ENCODE results near the gene SAMD11.

SAMD11 gene

DNA sequence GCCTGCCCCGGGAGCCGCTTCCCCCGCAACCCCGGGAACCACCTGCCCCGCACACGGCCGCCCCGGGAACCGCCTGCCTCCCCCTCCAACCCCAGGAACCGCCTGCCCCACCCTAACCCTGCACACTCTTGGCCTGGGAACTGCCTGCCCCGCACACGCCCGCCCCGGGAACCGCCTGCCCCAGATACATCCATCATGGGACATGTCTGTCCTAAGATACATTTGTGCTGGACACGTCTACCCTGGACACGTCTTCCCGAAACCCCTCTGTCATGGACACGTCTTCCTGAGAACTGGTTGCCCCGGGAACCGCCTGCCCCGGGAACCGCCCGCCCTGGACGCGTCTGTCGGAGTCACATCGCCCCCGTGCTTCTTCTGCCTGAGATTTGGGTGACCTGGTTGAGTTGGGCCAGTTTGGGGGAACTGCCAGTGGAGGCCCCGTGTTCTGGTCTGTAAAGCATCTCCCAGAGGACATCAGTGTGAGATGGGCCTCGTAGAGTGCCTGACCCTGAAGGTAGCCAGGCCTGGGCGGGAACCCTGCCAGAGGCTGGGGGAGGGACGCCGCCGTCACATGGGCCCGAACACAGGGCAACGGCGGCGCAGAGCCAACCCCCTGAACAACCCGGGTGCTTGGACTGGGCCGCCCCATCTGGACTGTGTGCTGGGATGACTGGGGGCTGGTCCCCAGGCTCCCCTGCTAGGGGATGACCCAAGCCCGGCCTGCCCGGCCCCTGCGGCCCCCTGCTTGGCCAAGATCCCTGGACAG is 54.5 kb downstream of the SAMD11 start:
- Histone ChIP-seq H3K36me3 (ENCODE audit: control insufficient read depth, insufficient read depth, low read length) (no peaks in the 10 kb centered on the region), H3K4me3 (ENCODE audit: low read length) (no peak overlapping the region), H3K9me3 (ENCODE audit: control insufficient read depth, low read length) (no peaks in the 10 kb centered on the region), H3K27me3 (ENCODE audit: control insufficient read depth, insufficient read depth, low read length) (peaks cover 21% of the 10 kb centered on the region), H3K9ac (ENCODE audit: low read length) (no peak overlapping the region), H3K4me1 (ENCODE audit: control insufficient read depth, insufficient read depth, low read length) (peaks cover 4% of the 10 kb centered on the region)

DNA sequence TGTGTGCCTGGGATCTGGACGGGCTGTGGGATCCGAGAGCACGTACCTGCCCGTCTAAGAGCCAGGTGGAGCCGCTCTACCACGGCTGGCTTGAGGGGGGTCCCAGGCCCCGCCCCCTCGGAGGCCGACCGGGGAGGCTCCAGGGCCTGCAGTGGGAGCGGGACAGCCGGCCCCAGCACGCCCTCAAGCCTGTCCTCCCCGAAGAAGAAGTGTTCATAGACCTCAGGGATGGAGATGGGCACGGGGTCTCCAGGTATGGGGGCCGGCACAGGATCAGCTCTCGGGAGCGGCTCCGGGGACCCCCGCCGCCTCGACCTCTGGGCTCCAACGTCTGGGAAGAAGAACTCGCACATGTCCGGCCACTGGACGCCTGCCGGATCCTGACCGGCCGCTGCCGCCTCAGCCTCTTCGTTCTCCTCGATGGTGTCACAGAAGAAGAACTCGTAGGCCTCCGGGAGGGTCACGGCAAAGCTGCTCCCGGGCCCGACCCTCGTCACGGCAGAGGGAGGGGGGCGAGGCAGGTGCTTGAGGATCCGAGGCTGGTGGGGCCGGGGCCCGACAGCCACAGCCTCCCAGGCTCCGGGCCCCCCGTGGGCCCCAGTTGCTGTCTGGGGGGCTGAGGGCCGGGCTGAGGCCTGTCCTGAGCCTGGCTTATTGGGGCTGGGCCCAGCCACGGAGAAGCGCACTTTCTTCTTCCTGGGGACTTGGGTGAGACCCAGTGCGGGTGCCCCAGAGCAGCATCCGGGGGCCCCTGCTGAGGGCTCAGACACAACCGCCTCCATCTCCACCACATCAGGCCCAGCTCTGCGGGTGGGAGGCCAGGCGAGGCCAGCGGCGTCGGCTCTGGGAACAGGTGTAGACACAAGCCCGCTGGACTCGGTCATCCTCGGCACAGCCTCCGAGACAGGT is 55.4 kb downstream of the SAMD11 start:
- Histone ChIP-seq H3K4me1 (ENCODE audit: control insufficient read depth, insufficient read depth, low read length) (peaks cover 4% of the 10 kb centered on the region), H3K27me3 (ENCODE audit: control insufficient read depth, insufficient read depth, low read length) (peaks cover 26% of the 10 kb centered on the region), H3K9me3 (ENCODE audit: control insufficient read depth, low read length) (no peaks in the 10 kb centered on the region), H3K36me3 (ENCODE audit: control insufficient read depth, insufficient read depth, low read length) (no peaks in the 10 kb centered on the region), H3K4me3 (ENCODE audit: low read length) (no peak overlapping the region), H3K9ac (ENCODE audit: low read length) (no peak overlapping the region)

DNA sequence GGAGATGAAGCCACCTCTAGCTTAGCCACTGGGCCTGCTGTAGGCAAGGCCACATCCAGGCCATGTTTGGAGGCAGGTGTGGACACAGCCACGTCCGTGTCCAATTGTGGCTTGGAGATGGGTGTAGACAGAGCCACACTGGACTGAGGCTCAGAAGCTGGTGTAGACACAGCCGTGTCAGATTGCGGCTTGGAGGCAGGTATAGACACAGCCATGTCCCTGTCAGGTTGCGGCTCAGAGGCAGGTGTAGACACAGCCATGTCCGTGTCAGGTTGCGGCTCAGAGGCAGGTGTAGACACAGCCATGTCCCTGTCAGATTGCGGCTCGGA is 56.0 kb downstream of the SAMD11 start:
- Histone ChIP-seq H3K27me3 (ENCODE audit: control insufficient read depth, insufficient read depth, low read length) (peaks cover 25% of the 10 kb centered on the region), H3K4me1 (ENCODE audit: control insufficient read depth, insufficient read depth, low read length) (peaks cover 4% of the 10 kb centered on the region), H3K36me3 (ENCODE audit: control insufficient read depth, insufficient read depth, low read length) (no peaks in the 10 kb centered on the region), H3K9me3 (ENCODE audit: control insufficient read depth, low read length) (no peaks in the 10 kb centered on the region), H3K9ac (ENCODE audit: low read length) (no peak overlapping the region), H3K4me3 (ENCODE audit: low read length) (no peak overlapping the region)

DNA sequence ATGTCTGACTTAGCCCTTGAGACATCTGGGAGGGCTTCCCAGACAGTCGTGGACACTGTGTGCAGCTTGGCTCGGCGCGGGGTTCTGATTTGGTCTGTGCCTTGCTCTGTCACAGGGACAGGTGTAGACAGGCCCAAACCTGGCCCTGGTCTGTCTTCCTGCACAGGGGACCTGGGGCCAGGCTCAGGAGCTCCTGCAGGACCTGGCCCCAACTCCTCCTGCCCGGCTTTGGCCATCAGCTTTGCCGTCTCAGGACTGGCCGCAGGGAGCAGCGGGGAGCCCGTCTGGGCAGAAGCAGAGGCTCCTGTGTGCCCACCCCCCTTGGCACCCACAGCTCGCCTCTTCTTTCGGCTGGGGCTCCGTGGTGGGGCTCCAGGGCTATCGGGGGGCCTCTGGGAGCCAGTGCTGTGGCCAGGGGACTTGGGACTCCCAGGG is 56.4 kb downstream of the SAMD11 start:
- Histone ChIP-seq H3K9me3 (ENCODE audit: control insufficient read depth, low read length) (no peaks in the 10 kb centered on the region), H3K27me3 (ENCODE audit: control insufficient read depth, insufficient read depth, low read length) (peaks cover 25% of the 10 kb centered on the region), H3K4me1 (ENCODE audit: control insufficient read depth, insufficient read depth, low read length) (peaks cover 4% of the 10 kb centered on the region), H3K9ac (ENCODE audit: low read length) (no peak overlapping the region), H3K36me3 (ENCODE audit: control insufficient read depth, insufficient read depth, low read length) (no peaks in the 10 kb centered on the region), H3K4me3 (ENCODE audit: low read length) (no peak overlapping the region)

DNA sequence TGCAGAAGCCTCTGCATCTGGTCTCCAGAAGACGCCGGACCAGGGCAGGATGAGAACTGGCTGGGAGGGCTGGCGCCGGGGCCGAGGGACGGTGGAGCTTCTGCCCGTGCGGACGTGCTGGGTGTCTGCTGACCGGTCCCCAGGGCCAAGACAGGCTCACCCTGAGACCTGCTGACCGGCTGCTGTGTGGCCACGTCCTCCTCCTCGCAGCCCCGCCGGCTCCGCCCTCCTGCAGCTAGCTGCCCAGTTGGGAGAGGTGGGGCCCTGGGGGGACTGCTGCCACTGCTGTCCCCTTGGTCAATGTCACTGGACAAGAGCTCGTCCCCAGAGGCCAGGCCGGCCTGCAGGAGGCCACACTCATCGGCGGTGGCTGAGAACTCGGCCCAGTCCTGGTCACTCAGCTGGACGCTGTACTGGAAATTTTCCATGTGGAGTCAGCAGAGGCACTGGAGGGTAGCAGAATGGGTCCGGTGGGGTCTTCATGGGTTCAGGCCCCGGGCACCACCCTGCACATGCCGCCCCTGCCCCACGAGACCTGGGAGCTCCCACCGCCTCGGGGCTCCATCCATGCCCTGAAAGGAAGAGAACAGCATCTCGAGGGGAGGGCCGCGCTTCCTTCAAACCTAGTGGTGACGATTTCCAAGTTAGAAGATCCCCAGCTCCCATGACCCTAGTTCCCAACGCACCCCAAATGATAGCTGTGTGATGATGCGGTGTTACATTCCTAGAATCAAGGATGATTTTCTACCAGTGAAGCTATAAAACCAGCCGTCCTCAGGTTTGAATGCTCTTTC is 57.1 kb downstream of the SAMD11 start:
- H3K36me3 ChIP-seq (ENCODE audit: control insufficient read depth, insufficient read depth, low read length) = no peaks in the 10 kb centered on the region
- H3K9ac ChIP-seq (ENCODE audit: low read length) = no peak overlapping the region
- no peaks in the 10 kb centered on the region for H3K9me3 ChIP-seq (ENCODE audit: control insufficient read depth, low read length)
- peaks cover 4% of the 10 kb centered on the region for H3K4me1 ChIP-seq (ENCODE audit: control insufficient read depth, insufficient read depth, low read length)
- H3K4me3 ChIP-seq (ENCODE audit: low read length) = no peak overlapping the region
- peaks cover 28% of the 10 kb centered on the region for H3K27me3 ChIP-seq (ENCODE audit: control insufficient read depth, insufficient read depth, low read length)

DNA sequence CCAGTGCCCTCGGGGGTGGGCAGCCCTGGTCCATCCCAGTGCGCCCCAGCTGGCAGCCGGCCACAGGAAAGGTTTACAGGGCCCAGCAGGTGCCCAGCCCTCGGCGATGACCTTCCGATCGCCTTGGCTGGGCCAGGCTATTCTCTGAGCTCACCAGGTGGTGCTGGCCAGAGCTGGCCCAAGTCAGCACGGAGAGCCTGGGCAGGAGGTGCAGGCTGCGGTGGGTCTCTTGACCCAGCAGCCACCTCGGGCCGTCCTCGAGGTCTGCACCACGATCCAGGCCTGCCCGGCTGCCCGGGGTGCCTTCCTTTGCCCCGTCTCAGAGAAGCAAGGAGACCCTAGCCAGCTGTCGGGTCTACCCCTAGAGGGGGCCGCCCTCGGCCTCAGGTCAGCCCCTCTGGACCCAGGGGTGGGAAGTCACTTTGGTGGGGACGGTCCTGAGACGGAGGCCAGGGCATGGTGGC is 57.8 kb downstream of the SAMD11 start:
- no peak overlapping the region for H3K4me3 ChIP-seq (ENCODE audit: low read length)
- H3K27me3 ChIP-seq (ENCODE audit: control insufficient read depth, insufficient read depth, low read length) = peaks cover 28% of the 10 kb centered on the region

DNA sequence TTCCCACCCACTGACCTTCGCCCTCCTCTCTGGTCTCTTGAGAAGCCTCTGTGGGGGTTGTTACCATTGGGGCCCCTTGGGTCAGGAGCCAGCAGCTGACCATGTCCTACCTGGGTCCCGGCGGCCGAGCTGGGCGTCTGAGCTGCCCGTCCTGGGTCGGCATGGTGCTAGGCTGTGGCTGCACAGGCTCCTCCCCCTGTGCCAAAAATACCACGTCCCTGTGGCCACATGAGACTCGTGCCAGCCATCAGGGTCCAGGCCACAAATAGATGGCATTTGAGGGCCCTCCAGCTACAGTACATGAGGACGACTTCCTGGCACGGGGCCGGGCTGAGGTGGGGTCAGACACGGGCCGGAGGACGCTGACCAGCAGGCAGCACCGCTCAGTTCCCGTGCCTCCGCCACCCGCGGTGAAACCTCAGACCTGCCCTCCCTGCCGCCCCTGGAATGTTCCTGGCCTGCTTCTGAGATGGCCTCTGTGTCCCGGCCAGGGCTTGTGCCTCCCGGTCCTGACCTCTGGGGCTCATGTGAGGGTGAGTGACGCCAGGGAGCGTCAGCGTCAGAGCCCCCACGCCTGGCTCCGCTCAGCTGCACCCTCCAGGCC is 58.3 kb downstream of the SAMD11 start, which contains the start of gene PERM1:
Gene PERM1 (minus strand): TSS at position 139 of the 604 bp plus-strand sequence. CDS start 1,064 bp downstream, outside the sequence.
- no peak within 1 kb of the TSS for H3K4me3 ChIP-seq (ENCODE audit: low read length)
- H3K9ac ChIP-seq (ENCODE audit: low read length) = no peak within 1 kb of the TSS
- no peaks in the 10 kb centered on the region for H3K9me3 ChIP-seq (ENCODE audit: control insufficient read depth, low read length)
- H3K36me3 ChIP-seq (ENCODE audit: control insufficient read depth, insufficient read depth, low read length) = no peaks in the 10 kb centered on the region
- no peaks in the 10 kb centered on the region for H3K4me1 ChIP-seq (ENCODE audit: control insufficient read depth, insufficient read depth, low read length)
- H3K27me3 ChIP-seq (ENCODE audit: control insufficient read depth, insufficient read depth, low read length) = peaks cover 28% of the 10 kb centered on the region

More for the DNA sequence above, 57.8 kb downstream of the SAMD11 start:
- no peaks in the 10 kb centered on the region for H3K4me1 ChIP-seq (ENCODE audit: control insufficient read depth, insufficient read depth, low read length)
- no peaks in the 10 kb centered on the region for H3K9me3 ChIP-seq (ENCODE audit: control insufficient read depth, low read length)
- no peaks in the 10 kb centered on the region for H3K36me3 ChIP-seq (ENCODE audit: control insufficient read depth, insufficient read depth, low read length)
- H3K9ac ChIP-seq (ENCODE audit: low read length) = no peak overlapping the region

DNA sequence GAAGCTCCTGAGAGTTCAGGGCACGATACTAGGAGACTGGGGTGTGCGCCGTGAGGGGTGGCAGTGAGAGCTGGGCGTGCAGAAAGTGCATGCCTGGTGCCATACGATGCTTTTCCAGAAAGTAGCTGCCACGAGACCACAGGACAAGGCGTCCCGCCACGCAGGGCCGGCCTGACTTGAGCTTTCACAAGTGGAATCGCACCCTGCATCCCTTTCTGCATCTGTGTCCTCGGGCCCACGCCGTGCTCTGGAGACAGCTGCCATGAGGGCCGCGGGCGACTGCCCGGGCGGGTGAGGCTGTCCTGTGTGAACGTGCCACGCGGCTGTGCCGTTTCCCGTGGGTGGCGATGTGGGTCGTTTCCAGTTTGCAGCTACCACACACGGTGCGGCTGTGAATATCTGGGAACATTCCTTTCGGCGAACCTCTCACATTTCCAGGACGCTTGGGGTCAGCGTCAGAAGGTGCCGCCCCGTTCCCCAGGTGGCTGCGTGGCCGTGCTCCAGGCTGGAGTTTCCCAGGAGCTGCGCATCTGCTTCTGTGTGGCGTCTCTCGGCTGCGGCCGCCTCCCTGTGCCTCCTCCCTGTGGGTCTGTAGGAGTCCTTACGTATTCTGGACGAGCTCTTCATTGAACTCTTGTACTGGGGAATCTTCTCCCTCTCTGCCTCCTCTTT is 59.2 kb downstream of the SAMD11 start:
- Histone ChIP-seq H3K4me1 (ENCODE audit: control insufficient read depth, insufficient read depth, low read length) (no peaks in the 10 kb centered on the region), H3K9ac (ENCODE audit: low read length) (no peak overlapping the region), H3K27me3 (ENCODE audit: control insufficient read depth, insufficient read depth, low read length) (peaks cover 28% of the 10 kb centered on the region)

DNA sequence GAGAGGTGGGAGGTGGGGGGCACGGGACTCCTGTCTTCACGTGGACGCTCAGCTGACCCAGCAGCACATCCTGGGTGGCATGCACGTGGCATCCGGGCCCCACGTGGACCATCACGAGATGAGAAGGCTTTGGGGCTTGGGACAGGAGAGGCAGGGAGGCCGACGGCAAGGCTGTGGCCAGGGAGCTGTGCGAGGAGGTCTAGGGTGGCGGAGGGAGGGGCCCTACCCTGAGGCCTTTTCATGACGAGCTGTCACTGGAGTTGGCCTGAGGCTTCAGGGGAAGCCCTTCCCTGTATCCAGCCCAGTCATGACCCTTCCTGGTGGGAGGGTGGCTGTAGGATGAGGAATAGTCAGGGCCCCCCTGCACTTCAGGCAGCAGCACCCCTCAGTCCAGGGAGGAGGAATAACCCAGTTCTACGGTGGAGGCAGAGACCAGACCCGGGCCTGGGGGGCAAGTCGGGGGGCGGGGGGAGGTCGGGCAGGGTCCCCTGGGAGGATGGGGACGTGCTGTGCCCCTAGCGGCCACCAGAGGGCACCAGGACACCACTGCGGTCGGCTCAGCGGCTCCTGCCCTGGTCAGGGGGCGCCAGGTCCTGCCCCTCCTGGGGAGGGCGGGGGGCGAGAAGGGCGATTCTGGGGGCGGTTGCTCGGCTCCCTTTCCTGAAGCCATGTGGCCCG is 60.2 kb downstream of the SAMD11 start:
- Histone ChIP-seq H3K27me3 (ENCODE audit: control insufficient read depth, insufficient read depth, low read length) (peaks cover 28% of the 10 kb centered on the region), H3K9me3 (ENCODE audit: control insufficient read depth, low read length) (no peaks in the 10 kb centered on the region), H3K9ac (ENCODE audit: low read length) (no peak overlapping the region), H3K36me3 (ENCODE audit: control insufficient read depth, insufficient read depth, low read length) (no peaks in the 10 kb centered on the region), H3K4me1 (ENCODE audit: control insufficient read depth, insufficient read depth, low read length) (no peaks in the 10 kb centered on the region), H3K4me3 (ENCODE audit: low read length) (no peak overlapping the region)

More for the DNA sequence above, 59.2 kb downstream of the SAMD11 start:
- no peaks in the 10 kb centered on the region for H3K9me3 ChIP-seq (ENCODE audit: control insufficient read depth, low read length)
- H3K4me3 ChIP-seq (ENCODE audit: low read length) = no peak overlapping the region
- H3K36me3 ChIP-seq (ENCODE audit: control insufficient read depth, insufficient read depth, low read length) = no peaks in the 10 kb centered on the region

DNA sequence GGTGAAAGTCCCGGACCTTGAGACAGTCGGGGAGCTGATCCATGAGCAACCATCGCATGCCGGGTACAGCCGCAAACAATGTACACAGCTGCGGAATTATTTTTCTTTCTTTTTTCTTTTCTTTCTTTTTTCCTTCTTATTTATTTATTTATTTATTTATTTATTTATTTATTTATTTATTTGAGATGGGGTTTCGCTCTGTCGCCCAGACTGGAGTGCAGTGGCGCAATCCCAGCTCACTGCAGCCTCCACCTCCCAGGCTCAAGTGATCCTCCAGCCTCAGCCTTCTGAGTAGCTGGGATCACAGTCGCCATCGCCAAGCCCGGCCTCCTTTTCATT is 60.7 kb downstream of the SAMD11 start:
- H3K4me1 ChIP-seq (ENCODE audit: control insufficient read depth, insufficient read depth, low read length) = no peaks in the 10 kb centered on the region
- no peaks in the 10 kb centered on the region for H3K9me3 ChIP-seq (ENCODE audit: control insufficient read depth, low read length)
- no peaks in the 10 kb centered on the region for H3K36me3 ChIP-seq (ENCODE audit: control insufficient read depth, insufficient read depth, low read length)
- no peak overlapping the region for H3K9ac ChIP-seq (ENCODE audit: low read length)
- H3K4me3 ChIP-seq (ENCODE audit: low read length) = no peak overlapping the region
- H3K27me3 ChIP-seq (ENCODE audit: control insufficient read depth, insufficient read depth, low read length) = peaks cover 28% of the 10 kb centered on the region

DNA sequence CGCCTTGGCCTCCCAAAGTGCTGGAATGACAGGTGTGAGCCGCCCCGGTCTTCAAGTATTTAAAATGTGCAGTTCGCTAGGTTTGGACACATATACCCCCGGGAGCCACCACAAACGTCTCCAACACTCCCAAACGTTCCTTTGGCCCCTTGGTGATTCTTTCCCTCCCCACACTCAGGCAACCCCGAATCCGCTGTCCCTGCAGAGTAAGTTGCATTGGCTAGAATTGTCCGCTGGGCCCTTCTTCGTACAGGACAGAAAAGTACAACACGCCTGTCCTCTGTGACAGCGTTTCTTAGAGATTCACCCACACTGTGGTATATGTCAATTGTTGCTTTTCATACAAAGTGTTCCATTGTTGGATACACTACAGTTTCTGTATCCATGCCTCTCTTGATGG is 61.4 kb downstream of the SAMD11 start:
- Histone ChIP-seq H3K4me3 (ENCODE audit: low read length) (no peak overlapping the region), H3K9me3 (ENCODE audit: control insufficient read depth, low read length) (no peaks in the 10 kb centered on the region), H3K4me1 (ENCODE audit: control insufficient read depth, insufficient read depth, low read length) (no peaks in the 10 kb centered on the region), H3K36me3 (ENCODE audit: control insufficient read depth, insufficient read depth, low read length) (no peaks in the 10 kb centered on the region), H3K9ac (ENCODE audit: low read length) (no peak overlapping the region), H3K27me3 (ENCODE audit: control insufficient read depth, insufficient read depth, low read length) (peaks cover 28% of the 10 kb centered on the region)
